Measurements from ENCODE around the gene MRM2.

Gene MRM2

DNA sequence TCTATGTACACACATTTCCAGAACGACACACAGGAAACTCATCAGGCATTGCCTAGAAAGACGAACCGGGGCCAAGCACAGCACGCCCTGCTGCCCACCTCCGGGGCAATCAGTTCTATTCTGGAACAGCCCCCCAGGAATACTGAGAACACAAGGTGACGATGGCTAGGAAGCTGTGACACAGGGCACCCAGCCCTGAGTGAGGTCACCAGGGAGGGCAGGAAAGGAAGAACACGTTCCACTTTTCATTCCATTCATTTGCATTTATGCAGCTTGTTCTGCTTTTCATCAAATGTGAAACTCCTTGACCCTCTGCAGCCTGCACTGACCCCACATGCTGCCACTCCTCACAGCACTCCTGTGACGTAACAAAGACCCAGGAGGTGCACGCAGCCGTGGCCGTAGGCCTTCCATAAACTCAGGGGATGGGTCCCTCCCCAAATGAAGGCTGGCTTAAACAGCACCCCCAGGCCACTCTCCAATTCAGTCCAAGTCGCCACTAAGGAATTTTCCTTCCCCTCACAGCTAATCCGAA is 38.2 kb downstream of the MRM2 start:
- DNase-seq (ENCODE audit: low spot score) = no peak

GRCh38 chr7:2202901-2203765 is 38.9 kb downstream of the MRM2 start:
- DNase-seq (ENCODE audit: low spot score) = no peak

DNA sequence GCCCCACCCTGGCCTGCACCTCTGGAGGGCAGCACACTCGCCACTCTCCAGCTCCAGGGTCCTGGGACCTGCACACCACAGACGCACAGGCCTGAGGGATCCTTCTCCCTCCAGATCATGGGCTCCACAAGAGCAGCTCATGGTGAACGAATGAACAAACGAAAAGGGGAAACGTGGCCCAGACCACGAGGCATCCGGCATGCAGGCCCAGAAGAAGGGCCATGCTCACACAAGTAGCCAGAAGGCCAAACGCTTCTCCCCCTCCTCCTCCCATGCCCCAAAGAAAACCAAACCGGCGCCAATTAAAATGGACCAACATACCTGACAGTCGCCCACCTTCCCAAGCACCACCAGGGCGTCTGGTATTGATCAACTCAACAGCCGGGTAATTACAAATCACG is 39.6 kb downstream of the MRM2 start:
- peak; percentile 68 for DNase-seq (ENCODE audit: low spot score)

DNA sequence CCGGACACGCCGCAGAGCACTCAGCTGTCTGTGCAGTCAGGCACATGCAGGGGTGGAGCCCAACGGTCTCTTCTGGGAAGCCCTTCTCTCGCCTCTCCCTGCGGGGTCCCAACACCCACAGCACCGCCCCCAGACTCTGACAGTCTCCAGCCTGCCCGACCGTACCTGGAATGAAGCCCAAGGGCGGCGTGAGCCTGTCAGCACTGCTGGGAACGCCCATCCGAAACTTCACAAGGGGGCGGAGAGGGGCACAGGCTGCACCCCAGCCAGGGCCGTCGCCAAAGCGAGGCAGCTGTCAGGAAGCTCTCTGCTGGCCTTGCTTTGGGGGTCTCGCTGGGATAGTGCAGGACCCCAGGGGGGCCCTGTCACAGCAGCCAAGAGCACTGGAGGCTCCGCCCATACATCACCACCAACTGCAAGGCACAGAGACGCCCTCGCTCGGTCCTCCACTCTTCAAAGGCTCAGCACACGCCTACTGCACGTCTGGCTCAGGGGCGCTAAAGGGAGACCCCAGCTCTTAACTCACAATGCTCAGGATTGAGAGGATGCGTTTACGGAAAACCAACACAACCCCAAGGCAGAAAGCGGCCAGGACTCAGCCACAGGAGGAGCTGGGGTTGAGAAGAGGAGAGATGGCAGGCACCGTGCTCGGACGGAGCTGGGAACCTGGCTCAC is 40.2 kb downstream of the MRM2 start:
- DNase-seq (ENCODE audit: low spot score) = no peak

DNA sequence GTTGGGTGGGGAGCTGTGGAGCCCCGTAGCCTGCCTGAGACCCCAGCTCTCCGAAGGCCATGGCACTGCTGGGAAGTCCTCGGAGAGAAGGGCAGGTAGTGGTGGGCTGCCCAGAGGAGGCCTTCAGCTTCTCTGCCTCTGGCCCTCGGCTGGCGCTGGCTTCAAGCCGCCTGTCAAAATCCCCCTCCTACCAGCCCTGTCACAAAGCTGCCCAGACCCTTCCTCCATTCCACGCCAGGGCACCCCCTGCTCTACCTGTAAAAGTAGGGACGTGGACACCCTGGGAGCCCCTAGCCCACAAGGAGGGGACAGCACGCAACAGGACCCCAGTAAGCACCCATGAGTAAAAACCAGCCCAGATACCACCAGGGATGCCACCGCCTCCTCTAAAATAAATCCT is 40.9 kb downstream of the MRM2 start:
- no peak for DNase-seq (ENCODE audit: low spot score)

GRCh38 chr7:2200584-2200980 is 41.4 kb downstream of the MRM2 start:
- DNase-seq (ENCODE audit: low spot score) = no peak

DNA sequence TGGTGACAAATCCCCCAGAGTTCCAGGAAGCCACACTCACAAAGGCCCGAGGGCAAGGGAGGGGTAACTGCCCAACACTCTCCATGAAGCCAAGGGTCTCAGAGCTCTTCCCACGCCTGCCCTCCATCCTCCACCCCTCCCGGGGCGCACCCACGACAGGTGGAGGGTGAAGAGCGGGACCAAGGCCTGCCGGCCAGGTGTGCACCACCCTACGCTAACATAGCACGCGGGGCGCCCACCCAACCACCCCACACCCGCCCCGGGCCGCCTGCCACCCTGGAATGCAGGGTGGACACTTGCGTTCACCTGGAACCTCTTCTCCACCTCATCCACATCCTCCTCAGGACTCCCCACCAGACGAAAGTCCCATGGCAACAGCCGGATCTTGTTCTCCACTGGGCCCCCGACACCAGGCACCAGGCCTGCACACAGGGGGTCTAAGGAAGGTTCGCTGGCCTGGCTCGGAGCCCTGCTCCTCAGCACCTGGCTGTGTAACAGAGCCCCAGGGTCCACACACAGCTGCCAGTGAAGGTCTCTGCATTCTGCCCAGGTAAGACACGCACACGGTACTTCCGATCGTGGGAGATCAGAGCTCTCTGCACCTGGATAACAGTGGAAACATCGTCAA is 41.9 kb downstream of the MRM2 start:
- no peak for DNase-seq (ENCODE audit: low spot score)

DNA sequence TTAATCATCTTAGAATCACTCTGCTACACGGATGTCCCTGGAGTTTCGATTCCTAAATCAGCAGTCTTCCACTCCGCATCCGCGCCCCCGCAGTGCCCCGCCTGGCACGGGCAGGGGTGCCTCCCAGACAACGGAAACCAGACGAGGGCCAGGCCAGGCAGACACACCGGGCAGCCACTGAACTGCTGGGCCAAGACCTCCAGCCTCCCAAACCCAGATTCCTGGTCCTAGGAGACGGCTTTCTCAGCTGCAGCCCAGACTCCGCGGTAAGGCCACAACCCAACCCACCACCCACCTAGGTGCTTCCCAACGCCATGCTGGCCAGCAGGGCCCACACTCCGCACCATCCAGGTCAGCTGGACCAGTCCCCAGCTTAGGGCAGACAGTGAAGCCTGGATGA is 42.5 kb downstream of the MRM2 start:
- DNase-seq (ENCODE audit: low spot score) = no peak

GRCh38 chr7:2198760-2199159 is 43.2 kb downstream of the MRM2 start:
- DNase-seq (ENCODE audit: low spot score) = no peak

DNA sequence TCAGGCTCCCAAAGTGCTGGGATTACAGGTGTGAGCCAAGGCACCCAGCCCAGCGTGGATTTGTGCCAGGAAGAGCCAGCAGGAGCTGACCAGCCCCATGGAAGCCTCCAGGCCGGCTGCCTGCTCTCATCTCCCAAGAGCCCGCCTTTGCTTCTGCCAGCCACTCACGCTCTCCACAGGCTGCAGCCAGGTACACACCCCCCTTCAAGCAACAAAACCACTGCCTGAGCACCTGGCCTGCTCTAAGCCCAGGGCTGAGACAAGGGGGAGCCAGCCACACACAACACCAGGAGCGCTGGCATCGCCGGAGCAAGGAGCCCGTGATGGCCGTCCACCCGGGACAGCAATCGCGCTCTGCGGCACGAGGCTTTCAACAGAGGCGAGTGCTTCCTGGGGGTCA is 43.8 kb downstream of the MRM2 start:
- DNase-seq (ENCODE audit: low spot score) = no peak

DNA sequence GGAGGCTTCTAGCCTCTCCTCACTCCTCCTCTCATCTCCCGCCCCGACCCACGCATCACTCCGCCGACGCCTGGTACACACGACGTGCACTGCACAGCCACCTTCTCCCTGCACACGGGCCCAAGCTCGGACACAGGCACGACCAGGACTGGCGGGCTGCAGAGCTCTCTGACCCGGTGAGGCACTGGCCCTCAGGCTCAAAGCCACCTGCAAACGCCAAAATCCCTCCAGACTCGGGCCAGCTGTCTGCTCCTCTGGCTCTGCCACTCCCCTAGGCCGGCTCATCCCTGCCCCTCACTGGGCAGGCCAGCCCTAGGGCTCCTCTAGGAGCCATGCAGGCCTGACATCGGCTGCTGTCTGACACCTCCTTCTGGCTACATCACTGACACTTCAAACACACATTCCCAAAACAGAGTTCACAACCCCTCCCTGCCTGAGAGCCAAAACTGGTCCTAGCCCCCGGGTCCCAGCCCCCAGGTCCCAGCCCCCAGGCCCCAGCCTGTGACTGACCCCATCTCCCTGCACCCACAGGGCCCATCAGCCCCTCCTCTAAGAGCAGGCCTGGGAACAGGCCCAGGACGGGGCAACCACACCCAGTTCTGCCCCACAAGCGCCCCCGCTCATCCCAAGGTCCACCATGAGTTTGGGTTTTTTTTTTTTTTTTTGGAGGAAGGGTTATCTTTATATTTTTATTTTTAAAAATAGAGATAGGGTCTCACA is 44.4 kb downstream of the MRM2 start:
- no peak for DNase-seq (ENCODE audit: low spot score)

DNA sequence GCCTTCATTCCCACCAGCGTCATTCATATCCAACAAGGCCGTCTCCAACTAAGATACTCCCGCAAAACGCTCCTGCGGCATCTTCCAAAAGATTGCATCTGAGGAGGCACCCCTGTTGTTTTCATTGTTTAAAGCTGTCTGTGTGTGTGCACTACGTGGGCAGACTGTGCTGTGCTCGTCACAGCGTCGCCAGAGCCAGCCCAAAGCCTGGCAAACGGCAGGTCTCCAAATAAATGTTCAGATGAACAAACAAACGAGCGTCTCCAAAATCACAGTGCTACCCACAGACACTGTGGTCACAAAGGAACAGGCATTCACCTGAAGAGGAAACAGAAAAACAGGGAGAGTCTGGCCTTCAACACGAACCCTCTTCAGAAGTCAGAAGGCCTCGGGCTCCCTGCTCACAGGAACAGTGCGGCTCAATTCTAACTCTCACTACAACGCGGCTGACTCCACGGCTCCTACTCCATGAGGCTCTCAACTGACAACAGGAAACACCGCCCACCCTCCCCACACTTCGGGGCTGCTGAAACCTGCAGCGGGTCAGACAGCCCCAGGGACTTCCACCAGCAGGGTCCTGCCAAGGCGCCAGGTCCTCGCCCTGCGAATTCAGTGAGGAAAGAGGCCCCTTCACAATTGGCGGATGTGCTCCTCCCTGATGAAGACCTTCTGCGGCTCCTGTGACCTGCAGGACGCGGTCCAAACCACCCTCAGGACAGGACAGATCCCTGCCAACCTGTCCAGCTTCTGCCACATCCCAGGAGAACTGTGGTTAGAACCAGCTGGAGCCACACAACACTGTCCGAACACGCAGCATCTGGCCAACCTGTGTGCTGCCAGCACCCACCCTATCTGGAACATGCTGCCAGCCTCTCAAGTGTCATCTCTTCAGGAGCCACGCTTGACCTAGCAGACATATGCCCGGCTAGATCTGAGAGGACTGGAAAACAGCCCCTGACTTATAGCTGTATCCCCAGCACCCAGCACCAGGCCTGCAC is 45.3 kb downstream of the MRM2 start:
- peak; percentile 40 for DNase-seq (ENCODE audit: low spot score)

DNA sequence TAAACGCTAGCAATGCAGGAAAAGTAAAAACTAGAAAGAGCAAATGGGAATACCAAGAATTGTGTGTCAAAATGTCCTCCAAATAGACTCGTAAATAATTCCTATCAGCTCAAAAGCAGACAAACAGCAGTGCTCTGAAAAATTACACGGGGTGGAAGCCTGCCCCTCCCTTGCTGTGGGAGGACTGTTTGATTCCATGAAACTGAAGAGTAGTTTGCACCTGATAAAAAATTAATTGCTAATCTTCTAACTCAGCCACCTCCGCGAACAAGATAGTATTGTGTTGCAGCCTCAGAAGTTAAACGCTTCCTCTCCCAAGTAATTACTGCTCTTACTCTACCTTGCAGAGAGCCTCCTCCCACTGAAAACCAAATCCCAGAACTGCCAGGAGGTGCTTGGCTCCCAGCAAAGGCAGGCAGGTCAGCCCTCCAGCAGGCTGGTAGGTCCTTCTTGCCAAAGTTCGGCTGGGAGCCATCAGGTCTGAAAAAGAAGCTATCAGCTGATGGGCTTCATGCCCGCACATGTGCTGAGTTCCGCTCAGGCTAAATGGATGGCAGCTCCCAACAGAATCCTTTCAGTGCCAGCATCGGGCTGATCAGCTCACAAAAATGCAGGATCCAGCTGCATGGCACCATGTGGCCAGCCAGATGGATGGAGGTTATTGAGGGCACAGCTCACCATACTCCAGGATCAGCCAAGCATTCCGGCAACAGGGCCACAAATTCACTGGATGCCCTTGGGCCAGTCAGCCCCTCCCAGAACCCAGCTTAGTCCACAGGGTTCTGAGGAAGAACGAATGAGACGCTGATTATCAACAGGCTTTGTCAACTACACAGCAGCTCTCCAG is 46.4 kb downstream of the MRM2 start:
- peak; percentile 72 for DNase-seq (ENCODE audit: low spot score)

DNA sequence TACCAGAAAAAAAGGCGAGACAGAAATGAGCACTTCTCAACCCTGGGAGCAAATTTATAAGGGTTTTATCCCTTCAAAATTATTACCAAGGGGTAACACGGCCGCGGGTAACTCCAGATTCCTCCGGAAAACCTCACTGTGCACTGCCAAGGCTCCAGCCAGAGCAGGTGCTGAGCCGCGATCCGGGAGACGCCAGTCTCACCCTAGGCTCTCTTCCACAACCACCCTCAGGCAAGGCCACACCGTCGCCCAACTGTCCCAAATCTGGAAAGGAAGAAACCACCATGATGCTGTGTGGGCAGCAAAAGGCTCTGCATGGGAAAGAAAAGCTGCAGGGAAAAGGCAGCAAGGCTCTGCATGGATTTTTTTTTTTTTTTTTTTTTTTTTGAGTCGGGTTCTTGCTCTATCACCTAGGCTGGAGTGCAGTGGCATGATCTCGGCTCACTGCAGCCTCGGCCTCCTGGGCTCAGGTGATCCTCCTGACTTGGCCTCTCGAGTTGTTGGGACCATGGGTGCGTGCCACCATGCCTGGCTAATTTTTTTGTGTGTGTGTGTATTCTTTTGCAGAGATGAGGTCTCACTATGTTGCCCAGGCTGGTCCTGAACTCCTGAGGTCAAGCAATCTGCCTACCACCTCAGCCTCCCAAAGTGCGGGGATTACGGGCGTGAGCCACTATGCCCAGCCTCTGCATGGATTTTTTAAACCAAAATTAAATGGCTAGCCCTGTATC is 48.3 kb downstream of the MRM2 start:
- no peak for DNase-seq (ENCODE audit: low spot score)

GRCh38 chr7:2192831-2193534 is 49.0 kb downstream of the MRM2 start:
- no peak for DNase-seq (ENCODE audit: low spot score)

GRCh38 chr7:2191016-2191415 is 51.0 kb downstream of the MRM2 start:
- DNase-seq (ENCODE audit: low spot score) = no peak

DNA sequence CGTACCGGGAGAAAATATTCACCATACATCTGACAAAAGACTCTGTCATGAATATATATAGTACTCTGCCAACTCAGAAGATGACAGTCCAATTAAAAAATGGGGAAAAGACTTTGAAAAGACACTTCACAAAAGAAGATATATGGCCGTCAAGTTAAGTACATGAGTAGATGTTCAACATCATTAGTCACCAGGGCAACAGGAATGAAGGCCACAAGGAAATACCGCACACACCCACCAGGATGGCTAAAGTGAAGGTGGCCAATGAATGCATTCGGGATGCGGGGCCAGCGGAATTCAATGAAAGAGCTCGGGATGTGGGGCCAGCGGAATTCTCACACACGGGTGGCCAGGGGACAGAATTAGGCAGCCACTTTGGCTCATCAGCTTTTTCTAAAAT is 51.5 kb downstream of the MRM2 start:
- no peak for DNase-seq (ENCODE audit: low spot score)

- DNase-seq (ENCODE audit: low spot score) = no peak
Observed at GRCh38 chr7:2186166-2186565, 55.8 kb downstream of the MRM2 start.

GRCh38 chr7:2185715-2186114 is 56.3 kb downstream of the MRM2 start:
- no peak for DNase-seq (ENCODE audit: low spot score)

Measured in Ammon's horn (tissue), 1 donor.